GM13976 (cell line): Measurements from ENCODE around the gene GRWD1.
A peak's percentile ranks its signal among the peaks of the same experiment; 100 is the strongest.

Experiments
- DNase-seq: peaks from one replicate; pipeline ENCODE4 v3.0.0; 2012; ENCODE audit warnings: low spot score
- in situ Hi-C: fragments of 300-500 bp; cut with MboI; formaldehyde crosslinking; loops from one replicate; pipeline ENCODE4 v1.12.0; 2022; ENCODE audit warnings: low sequenced_read_pairs, mixed read lengths, inconsistent platforms; ENCODE audit not compliant: unreplicated experiment
- TF ChIP-seq, protein P1 (sequence below): IDR thresholded peaks from 2 replicates; pipeline ENCODE4 v1.5.1; 2012; ENCODE audit warnings: borderline replicate concordance, mild to moderate bottlenecking; ENCODE audit not compliant: insufficient read depth; ENCODE audit errors: extremely low read depth, missing control alignments, control extremely low read depth

Gene GRWD1

DNA sequence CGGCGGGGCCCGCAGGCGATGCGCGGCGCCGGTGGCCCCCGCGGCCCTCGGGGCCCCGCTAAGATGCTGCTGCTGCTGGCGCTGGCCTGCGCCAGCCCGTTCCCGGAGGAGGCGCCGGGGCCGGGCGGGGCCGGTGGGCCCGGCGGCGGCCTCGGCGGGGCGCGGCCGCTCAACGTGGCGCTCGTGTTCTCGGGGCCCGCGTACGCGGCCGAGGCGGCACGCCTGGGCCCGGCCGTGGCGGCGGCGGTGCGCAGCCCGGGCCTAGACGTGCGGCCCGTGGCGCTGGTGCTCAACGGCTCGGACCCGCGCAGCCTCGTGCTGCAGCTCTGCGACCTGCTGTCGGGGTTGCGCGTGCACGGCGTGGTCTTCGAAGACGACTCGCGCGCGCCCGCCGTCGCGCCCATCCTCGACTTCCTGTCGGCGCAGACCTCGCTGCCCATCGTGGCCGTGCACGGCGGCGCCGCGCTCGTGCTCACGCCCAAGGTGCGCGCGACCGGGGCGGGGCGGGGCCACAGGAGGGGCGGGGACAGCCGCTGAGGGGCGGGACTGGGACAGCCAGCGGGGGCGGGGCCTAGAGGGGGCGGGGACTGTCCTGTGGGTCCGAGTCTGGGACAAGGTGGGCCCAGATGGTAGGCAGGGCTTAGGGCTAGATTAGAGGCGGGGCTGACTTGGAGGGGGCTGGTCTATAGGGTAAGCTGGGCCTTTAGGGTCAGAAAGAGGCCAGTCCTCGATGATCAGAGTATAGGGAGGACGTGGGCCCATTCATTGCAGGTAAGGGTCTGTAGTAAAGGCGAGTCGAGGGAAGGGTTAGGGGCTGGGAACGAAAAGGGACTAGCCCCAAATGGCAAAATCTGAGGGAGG, 47.2 kb upstream of the GRWD1 start:
- peak; percentile 91 for DNase-seq
- in situ Hi-C loops = no loop called here
- TF ChIP-seq, protein P1, sequence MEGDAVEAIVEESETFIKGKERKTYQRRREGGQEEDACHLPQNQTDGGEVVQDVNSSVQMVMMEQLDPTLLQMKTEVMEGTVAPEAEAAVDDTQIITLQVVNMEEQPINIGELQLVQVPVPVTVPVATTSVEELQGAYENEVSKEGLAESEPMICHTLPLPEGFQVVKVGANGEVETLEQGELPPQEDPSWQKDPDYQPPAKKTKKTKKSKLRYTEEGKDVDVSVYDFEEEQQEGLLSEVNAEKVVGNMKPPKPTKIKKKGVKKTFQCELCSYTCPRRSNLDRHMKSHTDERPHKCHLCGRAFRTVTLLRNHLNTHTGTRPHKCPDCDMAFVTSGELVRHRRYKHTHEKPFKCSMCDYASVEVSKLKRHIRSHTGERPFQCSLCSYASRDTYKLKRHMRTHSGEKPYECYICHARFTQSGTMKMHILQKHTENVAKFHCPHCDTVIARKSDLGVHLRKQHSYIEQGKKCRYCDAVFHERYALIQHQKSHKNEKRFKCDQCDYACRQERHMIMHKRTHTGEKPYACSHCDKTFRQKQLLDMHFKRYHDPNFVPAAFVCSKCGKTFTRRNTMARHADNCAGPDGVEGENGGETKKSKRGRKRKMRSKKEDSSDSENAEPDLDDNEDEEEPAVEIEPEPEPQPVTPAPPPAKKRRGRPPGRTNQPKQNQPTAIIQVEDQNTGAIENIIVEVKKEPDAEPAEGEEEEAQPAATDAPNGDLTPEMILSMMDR = no peak

DNA sequence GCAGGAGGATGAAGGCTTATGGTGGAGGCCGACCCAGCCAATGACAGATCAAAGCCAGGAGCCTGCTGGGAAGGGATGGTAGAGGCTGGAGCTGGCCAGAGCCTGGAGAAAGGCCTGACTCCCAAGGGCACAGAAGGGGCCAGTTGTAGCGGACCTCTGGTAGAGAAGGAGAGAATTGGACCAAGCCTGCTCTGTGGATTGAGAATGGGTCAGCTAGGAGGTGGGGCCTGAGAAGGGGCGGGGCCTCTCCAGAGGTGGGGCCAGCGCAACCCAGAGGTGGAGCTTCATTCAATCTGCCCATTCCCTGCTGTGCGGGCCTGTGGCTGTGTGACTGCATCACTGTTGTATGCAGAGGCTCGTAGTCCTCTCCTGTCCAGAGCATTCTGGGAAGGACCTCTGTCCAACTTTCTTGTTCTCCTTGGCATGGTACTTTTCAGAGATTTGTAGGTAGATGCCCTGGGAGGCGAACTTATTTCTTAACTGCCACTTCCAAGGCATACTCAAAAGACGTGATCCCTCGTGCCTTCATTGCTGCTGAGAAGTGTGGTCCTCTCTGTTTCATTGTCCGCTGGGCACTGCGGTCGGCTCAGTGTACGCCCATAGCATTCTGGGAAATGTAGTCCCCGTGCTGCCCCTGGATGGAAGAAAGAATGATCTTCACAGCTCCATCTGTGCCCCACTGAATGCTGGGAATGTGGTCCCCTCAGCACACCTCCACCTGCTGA, 45.6 kb upstream of the GRWD1 start:
- in situ Hi-C loops = no loop called here
- DNase-seq = peak; percentile 63

DNA sequence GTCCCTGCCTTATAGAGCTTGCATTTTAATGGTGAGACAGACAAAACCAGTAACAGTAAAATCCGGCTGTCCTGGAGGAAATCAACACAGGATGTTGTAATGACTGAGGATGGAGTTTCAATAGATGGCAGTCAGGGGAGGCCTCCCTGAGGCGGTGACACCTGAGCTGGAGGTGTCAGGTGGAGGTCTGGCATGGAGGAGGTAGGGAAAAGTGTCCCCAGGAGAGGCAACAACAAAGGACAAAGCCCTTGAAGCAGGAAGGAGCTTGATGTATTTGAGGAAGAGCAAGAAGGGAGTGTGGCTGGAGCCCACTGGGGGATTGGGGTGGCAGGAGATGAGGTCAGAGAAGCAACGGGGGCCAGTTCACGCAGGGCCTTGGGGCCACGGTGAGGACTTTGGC, 44.5 kb upstream of the GRWD1 start:
- no peak for DNase-seq

More for the DNA sequence above, 45.6 kb upstream of the GRWD1 start:
- TF ChIP-seq, protein P1 = no peak

DNA sequence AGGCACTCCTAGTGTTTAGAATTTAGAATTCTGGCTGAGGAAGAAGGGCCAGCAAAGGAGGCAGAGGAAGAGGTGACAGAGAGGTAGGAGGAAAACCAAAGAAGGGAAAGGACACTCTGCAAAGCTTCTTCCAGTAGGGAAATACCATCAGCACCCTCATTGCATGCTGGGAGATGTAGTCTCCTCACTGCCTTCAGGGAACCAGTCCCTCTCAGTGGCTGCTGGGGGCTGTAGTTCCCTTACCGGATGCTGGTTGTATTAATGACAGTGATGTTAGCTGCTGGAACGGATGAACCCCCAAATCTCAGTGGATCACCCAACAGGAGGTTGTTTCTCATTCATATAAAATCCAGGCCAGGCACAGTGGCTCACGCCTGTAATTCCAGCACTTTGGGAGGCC, 42.2 kb upstream of the GRWD1 start:
- TF ChIP-seq, protein P1 = no peak
- peak; percentile 87 for DNase-seq
- in situ Hi-C loops = no loop called here

More for the DNA sequence above, 44.5 kb upstream of the GRWD1 start:
- in situ Hi-C loops = no loop called here
- TF ChIP-seq, protein P1 = no peak

DNA sequence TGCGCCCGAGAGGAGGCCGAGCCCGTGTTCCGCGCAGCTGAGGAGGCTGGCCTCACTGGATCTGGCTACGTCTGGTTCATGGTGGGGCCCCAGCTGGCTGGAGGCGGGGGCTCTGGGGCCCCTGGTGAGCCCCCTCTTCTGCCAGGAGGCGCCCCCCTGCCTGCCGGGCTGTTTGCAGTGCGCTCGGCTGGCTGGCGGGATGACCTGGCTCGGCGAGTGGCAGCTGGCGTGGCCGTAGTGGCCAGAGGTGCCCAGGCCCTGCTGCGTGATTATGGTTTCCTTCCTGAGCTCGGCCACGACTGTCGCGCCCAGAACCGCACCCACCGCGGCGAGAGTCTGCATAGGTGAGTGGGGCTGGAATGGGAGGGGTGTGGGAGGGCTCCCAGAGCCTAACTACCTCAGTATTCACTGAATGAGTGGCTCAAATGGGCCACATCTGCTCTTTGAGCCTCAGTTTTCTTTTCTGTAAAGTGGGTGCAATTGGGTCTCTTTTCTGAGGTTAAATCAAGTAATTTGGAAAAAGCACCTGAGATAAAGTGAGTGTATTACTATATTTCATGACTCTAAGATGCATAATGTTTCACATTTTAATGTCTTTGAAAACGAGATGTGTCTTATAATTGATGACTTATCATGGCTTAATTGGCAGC, 40.6 kb upstream of the GRWD1 start:
- in situ Hi-C loops = no loop called here
- TF ChIP-seq, protein P1 = no peak

DNA sequence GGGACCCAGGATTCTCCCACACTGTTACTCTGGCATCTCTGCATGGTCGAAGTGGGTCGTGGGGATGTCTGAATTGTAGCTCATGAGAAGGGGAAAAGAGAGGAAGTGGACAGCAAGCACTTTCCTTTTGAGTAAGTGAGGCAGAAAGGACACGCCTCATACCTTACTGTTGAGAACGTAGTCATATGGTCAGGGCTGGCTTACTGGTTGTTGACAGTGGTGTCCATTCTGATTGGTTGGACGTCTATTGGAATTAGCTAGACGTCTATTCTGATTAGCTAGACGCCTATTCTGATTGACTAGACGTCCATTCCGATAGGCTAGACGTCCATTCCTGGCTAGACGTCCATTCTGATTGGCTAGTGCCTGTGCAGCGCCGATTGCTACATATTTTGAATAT, 39.9 kb upstream of the GRWD1 start:
- peak; percentile 55 for DNase-seq
- TF ChIP-seq, protein P1 = no peak
- in situ Hi-C loops = no loop called here

More for the DNA sequence above, 40.6 kb upstream of the GRWD1 start:
- DNase-seq = no peak
